ENCODE measurements around the gene HES4. TPM values are rescaled to one million over a fixed set of nuclear protein-coding genes. Genes with fewer than 3 reads are reported as not detected.

HES4 gene
- total and polyA plus RNA-seq, 10 of the 15 experiments (the other 5 are each of a cell fraction or from before 2014, with no cell fraction given) = 0.44 to 1.7 (median 0.85) TPM; not detected in 5

DNA sequence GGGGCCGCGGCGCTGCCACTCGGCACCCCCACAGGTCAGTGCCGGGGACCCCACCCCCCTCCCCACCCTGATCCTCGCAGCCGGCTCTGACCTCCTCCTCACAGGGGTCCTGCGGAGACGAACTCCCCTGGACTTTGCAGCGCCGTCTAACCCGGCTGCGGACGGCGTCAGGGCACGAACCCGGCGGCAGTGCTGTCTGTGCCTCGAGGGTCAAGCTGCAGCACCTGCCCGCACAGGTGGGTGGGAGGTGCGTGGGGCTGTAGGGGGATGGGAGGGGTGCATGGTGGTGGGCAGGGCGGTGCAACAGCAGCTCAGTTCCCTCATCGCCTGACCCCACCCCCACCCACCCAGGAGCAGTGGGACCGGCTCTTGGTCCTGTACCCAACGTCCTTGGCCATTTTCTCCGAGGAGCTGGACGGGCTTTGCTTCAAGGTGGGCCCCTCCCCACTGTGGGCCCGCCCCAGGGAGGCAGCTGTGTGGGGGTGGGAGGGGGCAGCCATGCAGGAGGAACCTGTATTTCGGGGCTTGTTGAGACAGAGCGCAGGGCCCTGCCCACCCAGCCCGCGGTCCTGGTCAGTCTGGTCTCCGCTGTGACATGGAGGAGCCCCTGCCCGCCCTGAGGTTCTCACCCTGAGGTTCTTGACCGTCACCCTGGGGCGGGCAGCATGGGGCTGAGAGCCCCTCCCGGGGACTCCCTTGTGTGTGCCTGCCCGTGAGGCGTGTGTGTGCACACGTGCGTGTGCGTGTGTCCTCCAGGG is 28.7 kb downstream of the HES4 start:
- CTCF ChIA-PET = no interaction called here
- BruUV-seq (replicated peaks) = no TSS peak
- peaks cover 5% of the 10 kb centered on the region for H3K4me1 ChIP-seq (ENCODE audit: control insufficient read depth, insufficient read depth, low read length)
- SMC1A ChIA-PET (ENCODE audit: uncharacterized antibody, unreplicated experiment) = no interaction called here
- RAD21 ChIA-PET (ENCODE audit: unreplicated experiment) = no interaction called here
- no peaks in the 10 kb centered on the region for H3K9me3 ChIP-seq (replicated peaks; ENCODE audit: control insufficient read depth, insufficient read depth, low read length)
- POLR2A ChIA-PET = no interaction called here
- no peak overlapping the region for H3K4me2 ChIP-seq (ENCODE audit: control insufficient read depth, insufficient read depth)
- WGBS (ENCODE audit: insufficient coverage, insufficient replicate concordance, low lambda C conversion rate, missing lambda C conversion rate) = 27% methylated on average over 22 of the region's 42 CpGs
- H3K27ac ChIP-seq (ENCODE audit: control insufficient read depth, insufficient read depth) = no peak overlapping the region
- H3K9ac ChIP-seq (ENCODE audit: control insufficient read depth, insufficient read depth, low read length) = no peak overlapping the region
- intact Hi-C loops (cut with micrococcal nuclease; ENCODE audit: unreplicated experiment) (no loop called here), in situ Hi-C loops (cut with MboI) (no loop called here)
- no peaks in the 10 kb centered on the region for H3K79me2 ChIP-seq (ENCODE audit: control insufficient read depth, insufficient read depth, low read length)
- no peak for ATAC-seq
- FAIRE-seq = no peak
- no peak for DNase-seq (ENCODE audit: low read depth, low spot score)
- no peak overlapping the region for H2AFZ ChIP-seq (ENCODE audit: control insufficient read depth, low read depth, low read length)
- H4K20me1 ChIP-seq (ENCODE audit: control insufficient read depth, insufficient read depth) = no peaks in the 10 kb centered on the region
- no peaks in the 10 kb centered on the region for H3K36me3 ChIP-seq (ENCODE audit: control insufficient read depth in 2 of 2, insufficient read depth in 2 of 2, low read length in 1 of 2)
- no peak for TF ChIP-seq FOXM1 (IDR thresholded peaks at IDR 0.05; ENCODE audit: low read depth, low read length)
- TF ChIP-seq KLF5 (IDR thresholded peaks at IDR 0.05; ENCODE audit: partially characterized antibody) = no peak
- no peak for TF ChIP-seq PAX5 (IDR thresholded peaks at IDR 0.05; ENCODE audit: borderline replicate concordance, low read depth, low read length)
- no peak for TF ChIP-seq YY1 (IDR thresholded peaks at IDR 0.05; ENCODE audit: low read depth, low read length)
- TF ChIP-seq SIN3A (IDR thresholded peaks at IDR 0.05; ENCODE audit: low read depth, low read length) = no peak
- TF ChIP-seq CBFB (IDR thresholded peaks at IDR 0.05; ENCODE audit: low read depth) = no peak
- no peak for TF ChIP-seq SREBF2 (IDR thresholded peaks at IDR 0.05; ENCODE audit: low read length)
- TF ChIP-seq ZNF274 (IDR thresholded peaks at IDR 0.05; ENCODE audit: insufficient read depth, insufficient read length) = no peak
- TF ChIP-seq, protein P1, sequence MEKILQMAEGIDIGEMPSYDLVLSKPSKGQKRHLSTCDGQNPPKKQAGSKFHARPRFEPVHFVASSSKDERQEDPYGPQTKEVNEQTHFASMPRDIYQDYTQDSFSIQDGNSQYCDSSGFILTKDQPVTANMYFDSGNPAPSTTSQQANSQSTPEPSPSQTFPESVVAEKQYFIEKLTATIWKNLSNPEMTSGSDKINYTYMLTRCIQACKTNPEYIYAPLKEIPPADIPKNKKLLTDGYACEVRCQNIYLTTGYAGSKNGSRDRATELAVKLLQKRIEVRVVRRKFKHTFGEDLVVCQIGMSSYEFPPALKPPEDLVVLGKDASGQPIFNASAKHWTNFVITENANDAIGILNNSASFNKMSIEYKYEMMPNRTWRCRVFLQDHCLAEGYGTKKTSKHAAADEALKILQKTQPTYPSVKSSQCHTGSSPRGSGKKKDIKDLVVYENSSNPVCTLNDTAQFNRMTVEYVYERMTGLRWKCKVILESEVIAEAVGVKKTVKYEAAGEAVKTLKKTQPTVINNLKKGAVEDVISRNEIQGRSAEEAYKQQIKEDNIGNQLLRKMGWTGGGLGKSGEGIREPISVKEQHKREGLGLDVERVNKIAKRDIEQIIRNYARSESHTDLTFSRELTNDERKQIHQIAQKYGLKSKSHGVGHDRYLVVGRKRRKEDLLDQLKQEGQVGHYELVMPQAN (conservative IDR thresholded peaks at IDR 0.05) = no peak
- no peak for TF ChIP-seq NR2C1 (IDR thresholded peaks at IDR 0.05)
- TF ChIP-seq TCF3 (IDR thresholded peaks at IDR 0.05; ENCODE audit: borderline replicate concordance, insufficient read depth, low read depth, low read length) = no peak
- no peak for TF ChIP-seq EGR1 (IDR thresholded peaks at IDR 0.05; ENCODE audit: borderline replicate concordance in 1 of 2, low read depth in 2 of 2, low read length in 2 of 2)
- no peak for TF ChIP-seq MXI1 (IDR thresholded peaks at IDR 0.05; ENCODE audit: low read depth, low read length)
- no peak for TF ChIP-seq SMAD5 (IDR thresholded peaks at IDR 0.05; ENCODE audit: low read depth)
- TF ChIP-seq YBX1 (IDR thresholded peaks at IDR 0.05) = no peak
- TF ChIP-seq, protein P2, sequence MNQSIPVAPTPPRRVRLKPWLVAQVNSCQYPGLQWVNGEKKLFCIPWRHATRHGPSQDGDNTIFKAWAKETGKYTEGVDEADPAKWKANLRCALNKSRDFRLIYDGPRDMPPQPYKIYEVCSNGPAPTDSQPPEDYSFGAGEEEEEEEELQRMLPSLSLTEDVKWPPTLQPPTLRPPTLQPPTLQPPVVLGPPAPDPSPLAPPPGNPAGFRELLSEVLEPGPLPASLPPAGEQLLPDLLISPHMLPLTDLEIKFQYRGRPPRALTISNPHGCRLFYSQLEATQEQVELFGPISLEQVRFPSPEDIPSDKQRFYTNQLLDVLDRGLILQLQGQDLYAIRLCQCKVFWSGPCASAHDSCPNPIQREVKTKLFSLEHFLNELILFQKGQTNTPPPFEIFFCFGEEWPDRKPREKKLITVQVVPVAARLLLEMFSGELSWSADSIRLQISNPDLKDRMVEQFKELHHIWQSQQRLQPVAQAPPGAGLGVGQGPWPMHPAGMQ (IDR thresholded peaks at IDR 0.05; ENCODE audit: borderline replicate concordance) = no peak
- no peak for TF ChIP-seq ZNF622 (IDR thresholded peaks at IDR 0.05)
- TF ChIP-seq ZNF24 (IDR thresholded peaks at IDR 0.05) = no peak
- TF ChIP-seq CREM (IDR thresholded peaks at IDR 0.05; ENCODE audit: low read depth) = no peak
- TF ChIP-seq SP1 (IDR thresholded peaks at IDR 0.05; ENCODE audit: low read depth, low read length) = no peak
- no peak overlapping the region for H3K4me3 ChIP-seq
- H3K27me3 ChIP-seq (replicated peaks in 1 of 2; ENCODE audit: control insufficient read depth in 2 of 2, insufficient read depth in 2 of 2, low read length in 1 of 2) = no peaks in the 10 kb centered on the region

Measured in GM12878 (cell line).